ENCODE measurements around the gene PLEKHG2.

Gene PLEKHG2

GRCh38 chr19:39384839-39385568, 27.5 kb upstream of the PLEKHG2 start:
- DNase-seq (ENCODE audit: low spot score): no peak

GRCh38 chr19:39385629-39386411, 26.6 kb upstream of the PLEKHG2 start:
- no peak for DNase-seq (ENCODE audit: low spot score)

GRCh38 chr19:39386557-39386956, 25.9 kb upstream of the PLEKHG2 start:
- no peak for DNase-seq (ENCODE audit: low spot score)

- no peak for DNase-seq (ENCODE audit: low spot score)
Observed at GRCh38 chr19:39388657-39389056, 23.8 kb upstream of the PLEKHG2 start.

- DNase-seq (ENCODE audit: low spot score): no peak
Observed at GRCh38 chr19:39389631-39390414, 22.6 kb upstream of the PLEKHG2 start.

- no peak for DNase-seq (ENCODE audit: low spot score)
Observed at GRCh38 chr19:39390451-39390750, 22.1 kb upstream of the PLEKHG2 start.

GRCh38 chr19:39390751-39391437, 21.6 kb upstream of the PLEKHG2 start, which contains the start of the genes MED29 and PAF1:
MED29 (plus strand) TSS chr19:39391378; CDS start chr19:39391423, 45 bp downstream.
PAF1 (minus strand) TSS chr19:39391106; CDS start chr19:39390864, 242 bp downstream.
- peak; percentile 98 for DNase-seq (ENCODE audit: low spot score)

- peak; percentile 89 for DNase-seq (ENCODE audit: low spot score)
Observed at GRCh38 chr19:39397360-39398296, 14.8 kb upstream of the PLEKHG2 start.

GRCh38 chr19:39398297-39398864, 14.1 kb upstream of the PLEKHG2 start:
- no peak for DNase-seq (ENCODE audit: low spot score)

- DNase-seq (ENCODE audit: low spot score): no peak
Observed at GRCh38 chr19:39399668-39400050, 12.8 kb upstream of the PLEKHG2 start.

GRCh38 chr19:39400061-39400460, 12.4 kb upstream of the PLEKHG2 start:
- DNase-seq (ENCODE audit: low spot score): no peak

- no peak for DNase-seq (ENCODE audit: low spot score)
Observed at GRCh38 chr19:39401070-39401548, 11.4 kb upstream of the PLEKHG2 start.

- no peak for DNase-seq (ENCODE audit: low spot score)
Observed at GRCh38 chr19:39401549-39402345, 10.7 kb upstream of the PLEKHG2 start.

- DNase-seq (ENCODE audit: low spot score): peak; percentile 91
Observed at GRCh38 chr19:39402346-39403300, 9.8 kb upstream of the PLEKHG2 start.

- DNase-seq (ENCODE audit: low spot score): peak; percentile 97
Observed at GRCh38 chr19:39403331-39404312, 8.8 kb upstream of the PLEKHG2 start.

GRCh38 chr19:39405261-39405957, 7.1 kb upstream of the PLEKHG2 start:
- DNase-seq (ENCODE audit: low spot score): no peak

Measured in left forelimb (tissue), 1 donor.